ENCODE measurements around the gene EFEMP2. TPM values are rescaled to one million over a fixed set of nuclear protein-coding genes. Genes with fewer than 3 reads are reported as not detected.

EFEMP2 gene
- total RNA-seq, 1 donor from 2014 or later: 35.0 TPM

DNA sequence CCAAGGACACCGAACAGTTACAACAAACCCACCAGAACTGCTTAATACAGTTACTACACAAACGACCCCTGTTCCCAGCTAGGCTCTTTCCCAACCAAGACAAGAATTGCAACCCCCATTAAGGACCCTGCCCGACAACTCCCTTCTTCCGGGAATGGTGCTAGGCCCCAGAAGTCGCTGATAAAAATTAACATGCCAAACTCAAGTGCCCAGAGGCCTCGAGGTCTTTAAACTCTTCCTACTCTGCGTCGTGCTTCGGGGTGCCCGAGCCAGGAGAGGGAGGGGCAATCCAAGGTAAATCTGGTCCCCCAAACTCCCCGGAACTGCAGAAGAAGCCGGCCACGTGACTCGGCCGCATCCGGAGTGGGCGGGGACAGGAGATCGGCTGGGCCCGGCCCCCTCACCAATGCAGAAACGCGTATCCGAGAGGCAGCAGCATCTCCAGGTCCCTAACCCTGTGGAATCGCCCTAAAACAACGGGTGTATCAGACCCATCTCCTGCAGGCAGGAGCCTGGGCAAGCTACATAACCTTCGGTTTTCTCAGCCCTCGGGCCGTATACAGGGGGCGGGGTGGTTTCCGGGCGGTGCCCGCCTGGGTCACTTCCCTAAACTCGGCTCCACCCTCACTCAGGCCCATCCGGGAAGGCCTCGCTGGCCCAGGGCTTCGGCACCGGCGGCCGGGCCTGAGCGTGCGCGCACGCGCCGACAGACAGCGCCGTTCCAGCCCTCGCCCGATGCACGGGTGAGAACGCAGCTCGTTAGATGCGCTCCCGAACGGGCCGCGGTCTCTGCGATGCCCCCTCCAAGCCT is 15.7 kb downstream of the EFEMP2 start:
- no peaks in the 10 kb centered on the region for H3K9me3 ChIP-seq (ENCODE audit: control insufficient read depth in 3 of 3, low read length in 3 of 3)
- peaks cover 43 to 46% (median 46%) of the 10 kb centered on the region in 3 donors for H3K36me3 ChIP-seq (ENCODE audit: control insufficient read depth in 3 of 3, insufficient read depth in 3 of 3, low read length in 3 of 3)
- H3K27ac ChIP-seq (ENCODE audit: low read depth, low read length): peak overlapping the region; percentile 95
- peak overlapping the region; percentile 91 to 95 (median 93) for H3K4me3 ChIP-seq (ENCODE audit: low read length in 3 of 3)
- peaks cover 39 to 54% (median 50%) of the 10 kb centered on the region in 3 donors for H3K4me1 ChIP-seq (ENCODE audit: control insufficient read depth in 3 of 3, insufficient read depth in 3 of 3, low read length in 3 of 3)
- peak overlapping the region; percentile 82 to 91 (median 84) for H3K9ac ChIP-seq (ENCODE audit: low read depth in 1 of 3, low read length in 3 of 3)
- H3K27me3 ChIP-seq (ENCODE audit: control insufficient read depth in 3 of 3, insufficient read depth in 3 of 3, low read length in 3 of 3): no peaks in the 10 kb centered on the region

DNA sequence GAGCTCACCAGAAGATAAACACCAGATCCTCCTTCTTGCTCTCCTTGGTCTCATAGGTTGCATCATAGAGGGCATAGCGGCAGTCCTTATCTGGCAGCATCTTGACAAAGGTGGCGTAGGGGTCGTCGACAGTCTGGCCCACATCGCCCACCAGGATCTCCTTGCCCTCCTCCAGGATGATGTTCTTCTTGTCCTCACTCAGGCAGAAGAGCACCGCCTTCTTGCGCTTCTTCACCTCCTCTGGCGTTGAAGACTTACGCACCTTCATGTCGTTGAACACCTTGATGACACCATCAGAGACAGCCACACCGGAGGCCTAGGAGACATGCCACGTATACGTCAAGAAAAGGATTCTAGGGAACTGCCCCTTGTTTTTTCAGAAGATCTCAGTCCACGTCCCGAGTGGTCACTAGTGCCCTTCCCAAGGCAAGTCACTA is 16.7 kb downstream of the EFEMP2 start:
- no peaks in the 10 kb centered on the region for H3K27me3 ChIP-seq (ENCODE audit: control insufficient read depth in 3 of 3, insufficient read depth in 3 of 3, low read length in 3 of 3)
- peaks cover 46 to 52% (median 50%) of the 10 kb centered on the region in 3 donors for H3K36me3 ChIP-seq (ENCODE audit: control insufficient read depth in 3 of 3, insufficient read depth in 3 of 3, low read length in 3 of 3)
- no peak overlapping the region for H3K27ac ChIP-seq (ENCODE audit: low read depth, low read length)
- peak overlapping the region; percentile 41 to 95 (median 93) for H3K4me3 ChIP-seq (ENCODE audit: low read length in 3 of 3)
- H3K9ac ChIP-seq (ENCODE audit: low read depth in 1 of 3, low read length in 3 of 3): peak overlapping the region; percentile 82 to 91 (median 84)
- peaks cover 29 to 44% (median 40%) of the 10 kb centered on the region in 3 donors for H3K4me1 ChIP-seq (ENCODE audit: control insufficient read depth in 3 of 3, insufficient read depth in 3 of 3, low read length in 3 of 3)
- H3K9me3 ChIP-seq (ENCODE audit: control insufficient read depth in 3 of 3, low read length in 3 of 3): peaks cover 0 to 5% (median 0%) of the 10 kb centered on the region in 3 donors

DNA sequence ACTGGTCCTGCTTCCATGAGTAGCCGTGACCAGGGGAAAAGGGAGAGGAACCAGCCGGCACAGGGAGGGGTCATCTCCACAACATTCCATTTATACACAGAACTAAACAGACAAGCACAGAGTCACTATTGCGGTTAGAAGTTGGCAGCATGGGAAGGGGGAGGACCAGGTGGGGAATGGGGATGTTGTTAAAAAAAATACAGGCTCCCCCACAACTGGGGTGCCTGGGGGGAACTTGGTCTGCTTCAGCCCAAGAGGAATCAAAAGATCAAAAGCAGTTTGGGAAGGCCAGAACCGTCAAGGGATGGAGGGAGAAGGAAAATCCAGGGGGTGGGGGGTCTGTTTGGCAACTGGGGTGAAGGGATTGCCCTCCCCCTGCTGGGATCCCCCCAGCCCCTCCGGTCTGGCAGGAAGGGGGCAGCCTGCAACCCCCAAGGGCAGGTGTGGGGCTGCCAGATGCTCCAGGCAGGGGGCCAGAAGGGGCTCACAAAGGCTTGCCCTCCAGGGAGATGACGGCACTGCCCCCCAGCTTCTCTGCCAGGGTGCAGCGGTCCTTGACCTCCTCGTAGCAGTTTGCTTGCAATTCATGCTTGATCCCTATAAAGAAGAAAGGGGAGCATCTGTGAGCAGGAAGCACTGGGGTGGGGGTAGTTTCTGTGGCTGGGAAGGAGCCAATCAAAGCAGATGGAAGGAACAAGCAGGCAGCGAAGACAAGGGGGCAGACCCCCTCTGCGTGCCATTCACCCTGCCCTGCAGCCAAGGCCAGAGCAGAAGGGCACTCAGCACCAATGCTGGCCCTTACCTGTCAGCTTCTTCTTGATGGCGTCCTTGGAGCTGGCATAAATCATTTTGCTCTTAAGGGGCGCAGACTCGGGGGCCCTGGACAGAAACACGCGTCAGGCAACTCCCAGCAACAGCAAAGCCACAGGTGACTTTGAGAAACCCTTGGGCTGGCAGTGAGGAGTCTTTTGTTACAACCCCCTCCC is 17.5 kb downstream of the EFEMP2 start:
- peaks cover 27 to 41% (median 37%) of the 10 kb centered on the region in 3 donors for H3K4me1 ChIP-seq (ENCODE audit: control insufficient read depth in 3 of 3, insufficient read depth in 3 of 3, low read length in 3 of 3)
- no peak overlapping the region for H3K27ac ChIP-seq (ENCODE audit: low read depth, low read length)
- H3K27me3 ChIP-seq (ENCODE audit: control insufficient read depth in 3 of 3, insufficient read depth in 3 of 3, low read length in 3 of 3): no peaks in the 10 kb centered on the region
- H3K9me3 ChIP-seq (ENCODE audit: control insufficient read depth in 3 of 3, low read length in 3 of 3): peaks cover 0 to 5% (median 0%) of the 10 kb centered on the region in 3 donors
- H3K9ac ChIP-seq (ENCODE audit: low read depth in 1 of 3, low read length in 3 of 3): peak overlapping the region in 1 of 3 donors; percentile 25
- peaks cover 47 to 55% (median 52%) of the 10 kb centered on the region in 3 donors for H3K36me3 ChIP-seq (ENCODE audit: control insufficient read depth in 3 of 3, insufficient read depth in 3 of 3, low read length in 3 of 3)
- H3K4me3 ChIP-seq (ENCODE audit: low read length in 3 of 3): no peak overlapping the region

DNA sequence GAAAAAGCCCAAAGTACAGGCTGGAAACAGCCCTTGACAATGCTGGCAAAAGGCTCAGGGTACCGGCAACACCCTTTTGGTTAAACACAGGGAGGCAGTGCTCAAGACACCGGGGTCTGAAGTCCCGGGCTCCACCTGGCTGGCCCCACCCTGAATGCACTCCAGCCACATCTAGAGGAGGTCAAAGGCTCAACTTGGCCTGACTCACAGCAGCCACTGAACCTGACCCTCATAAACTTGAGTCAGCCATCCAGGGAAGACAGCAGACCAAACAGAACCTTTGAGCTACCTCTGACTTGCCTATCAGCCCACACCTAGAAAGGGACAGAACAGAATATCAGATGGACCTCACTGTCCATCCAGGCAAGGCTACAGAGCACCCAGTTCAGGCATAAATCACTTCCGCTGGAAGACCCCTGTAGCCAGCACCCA is 18.4 kb downstream of the EFEMP2 start:
- Histone ChIP-seq H3K27ac (ENCODE audit: low read depth, low read length) (no peak overlapping the region), H3K36me3 (ENCODE audit: control insufficient read depth in 3 of 3, insufficient read depth in 3 of 3, low read length in 3 of 3) (peaks cover 47 to 55% (median 52%) of the 10 kb centered on the region in 3 donors), H3K4me3 (ENCODE audit: low read length in 3 of 3) (no peak overlapping the region), H3K27me3 (ENCODE audit: control insufficient read depth in 3 of 3, insufficient read depth in 3 of 3, low read length in 3 of 3) (no peaks in the 10 kb centered on the region), H3K9ac (ENCODE audit: low read depth in 1 of 3, low read length in 3 of 3) (no peak overlapping the region), H3K4me1 (ENCODE audit: control insufficient read depth in 3 of 3, insufficient read depth in 3 of 3, low read length in 3 of 3) (peaks cover 21 to 32% (median 32%) of the 10 kb centered on the region in 3 donors), H3K9me3 (ENCODE audit: control insufficient read depth in 3 of 3, low read length in 3 of 3) (peaks cover 0 to 5% (median 0%) of the 10 kb centered on the region in 3 donors)

DNA sequence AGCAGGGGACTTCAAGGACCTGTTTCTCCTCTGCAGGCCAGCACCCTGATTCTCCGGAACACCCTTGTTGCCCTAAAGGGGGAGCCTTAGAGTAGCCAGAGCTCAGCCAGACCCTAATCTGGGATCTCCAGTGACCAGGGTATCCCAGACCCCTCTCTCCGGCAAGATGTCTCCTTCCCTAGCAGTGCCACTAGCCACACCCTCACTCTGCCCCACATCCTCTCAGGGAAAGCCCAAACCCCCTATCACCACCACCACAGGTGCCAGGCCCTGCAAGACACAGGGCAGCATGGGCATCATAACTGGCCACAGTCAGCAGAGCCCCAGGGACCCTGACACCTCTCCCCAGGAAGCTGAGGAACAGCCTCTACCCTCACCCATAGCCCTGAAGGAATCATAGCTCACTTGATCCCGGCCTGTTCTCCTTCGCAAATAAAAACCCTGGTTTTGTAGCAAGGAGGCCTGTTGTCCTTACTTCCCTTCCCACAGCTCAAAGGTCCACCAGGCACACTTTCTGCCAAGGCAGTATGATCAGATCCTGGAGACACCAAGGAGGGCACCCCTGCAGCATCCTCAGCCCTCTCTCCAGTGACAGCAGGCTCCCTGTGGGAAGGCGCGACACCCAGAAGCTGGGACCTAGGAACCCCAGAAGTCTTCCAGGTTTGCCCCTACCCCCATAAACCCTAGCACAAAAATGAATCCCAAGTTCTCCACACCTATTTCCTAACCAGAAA is 19.2 kb downstream of the EFEMP2 start:
- Histone ChIP-seq H3K4me3 (ENCODE audit: low read length in 3 of 3) (no peak overlapping the region), H3K27ac (ENCODE audit: low read depth, low read length) (no peak overlapping the region), H3K9me3 (ENCODE audit: control insufficient read depth in 3 of 3, low read length in 3 of 3) (peaks cover 0 to 5% (median 0%) of the 10 kb centered on the region in 3 donors), H3K4me1 (ENCODE audit: control insufficient read depth in 3 of 3, insufficient read depth in 3 of 3, low read length in 3 of 3) (peaks cover 17 to 29% (median 24%) of the 10 kb centered on the region in 3 donors), H3K36me3 (ENCODE audit: control insufficient read depth in 3 of 3, insufficient read depth in 3 of 3, low read length in 3 of 3) (peaks cover 47 to 55% (median 52%) of the 10 kb centered on the region in 3 donors), H3K27me3 (ENCODE audit: control insufficient read depth in 3 of 3, insufficient read depth in 3 of 3, low read length in 3 of 3) (no peaks in the 10 kb centered on the region), H3K9ac (ENCODE audit: low read depth in 1 of 3, low read length in 3 of 3) (no peak overlapping the region)

DNA sequence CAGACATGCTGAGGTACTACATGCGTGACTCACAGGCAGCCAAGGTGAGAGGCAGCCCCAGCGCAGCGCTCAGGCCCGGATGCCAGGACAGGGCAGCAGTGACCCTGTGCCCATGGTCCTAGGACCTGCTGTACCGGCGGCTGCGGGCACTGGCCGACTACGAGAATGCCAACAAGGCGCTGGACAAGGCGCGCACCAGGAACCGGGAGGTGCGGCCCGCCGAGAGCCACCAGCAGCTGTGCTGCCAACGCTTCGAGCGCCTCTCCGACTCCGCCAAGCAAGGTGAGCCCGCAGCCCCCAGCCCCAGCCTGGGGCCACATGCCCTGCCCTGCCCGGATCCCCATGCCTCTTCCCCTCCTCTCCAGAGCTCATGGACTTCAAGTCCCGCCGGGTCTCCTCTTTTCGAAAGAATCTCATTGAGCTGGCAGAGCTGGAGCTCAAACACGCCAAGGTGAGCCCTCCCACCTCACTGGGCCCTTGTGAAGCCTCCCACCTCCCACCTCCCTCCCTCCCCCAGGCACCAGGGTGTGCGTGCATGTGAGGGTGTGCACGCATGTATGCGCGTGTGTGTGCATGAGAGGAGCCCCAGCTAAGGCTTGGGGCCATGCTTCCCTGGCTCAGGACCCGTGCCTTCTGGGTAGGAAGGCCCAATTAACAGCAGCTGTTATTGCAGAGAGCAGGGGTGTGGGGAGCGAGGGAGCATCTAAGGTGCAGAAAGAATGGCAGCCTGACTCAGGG is 19.9 kb downstream of the EFEMP2 start:
- Histone ChIP-seq H3K9me3 (ENCODE audit: control insufficient read depth in 3 of 3, low read length in 3 of 3) (peaks cover 0 to 5% (median 0%) of the 10 kb centered on the region in 3 donors), H3K9ac (ENCODE audit: low read depth in 1 of 3, low read length in 3 of 3) (no peak overlapping the region), H3K4me3 (ENCODE audit: low read length in 3 of 3) (no peak overlapping the region), H3K36me3 (ENCODE audit: control insufficient read depth in 3 of 3, insufficient read depth in 3 of 3, low read length in 3 of 3) (peaks cover 47 to 55% (median 52%) of the 10 kb centered on the region in 3 donors), H3K27me3 (ENCODE audit: control insufficient read depth in 3 of 3, insufficient read depth in 3 of 3, low read length in 3 of 3) (no peaks in the 10 kb centered on the region), H3K27ac (ENCODE audit: low read depth, low read length) (no peak overlapping the region), H3K4me1 (ENCODE audit: control insufficient read depth in 3 of 3, insufficient read depth in 3 of 3, low read length in 3 of 3) (peaks cover 17 to 29% (median 24%) of the 10 kb centered on the region in 3 donors)

DNA sequence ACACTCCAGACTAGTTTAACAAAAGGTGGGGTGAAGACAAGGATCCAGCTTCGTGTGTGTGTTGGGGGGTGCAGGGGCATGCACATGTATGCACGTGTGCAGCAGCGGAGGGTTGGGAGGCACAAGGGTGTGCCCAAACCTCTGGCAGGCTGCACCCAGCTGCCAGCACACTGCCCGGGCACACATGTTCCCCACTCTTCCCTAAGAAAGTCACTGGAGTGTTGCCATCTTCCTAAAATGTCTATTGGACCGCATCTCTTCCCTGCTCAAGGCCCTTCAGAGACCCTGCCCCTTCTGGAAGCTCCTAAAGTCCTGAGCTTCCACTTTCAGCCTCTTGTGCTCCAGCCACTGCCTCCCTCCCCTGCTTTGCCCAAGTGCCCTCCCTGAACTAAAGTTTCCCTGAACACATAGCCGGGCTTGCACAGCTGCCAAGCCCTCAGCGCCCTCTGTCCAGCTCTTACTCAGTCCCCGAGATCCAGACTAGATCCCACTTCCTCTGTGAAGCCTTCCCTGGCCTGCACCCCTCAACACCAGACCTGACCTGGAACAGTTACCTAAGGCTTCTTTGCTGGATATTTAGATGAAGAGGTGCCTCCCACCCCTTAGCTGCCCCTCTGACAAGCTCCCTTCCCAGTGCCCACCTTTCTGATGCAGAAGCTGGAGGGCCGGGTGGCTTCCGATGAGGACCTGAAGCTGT is 20.6 kb downstream of the EFEMP2 start:
- Histone ChIP-seq H3K36me3 (ENCODE audit: control insufficient read depth in 3 of 3, insufficient read depth in 3 of 3, low read length in 3 of 3) (peaks cover 47 to 55% (median 52%) of the 10 kb centered on the region in 3 donors), H3K27me3 (ENCODE audit: control insufficient read depth in 3 of 3, insufficient read depth in 3 of 3, low read length in 3 of 3) (no peaks in the 10 kb centered on the region), H3K4me1 (ENCODE audit: control insufficient read depth in 3 of 3, insufficient read depth in 3 of 3, low read length in 3 of 3) (peaks cover 16 to 24% (median 21%) of the 10 kb centered on the region in 3 donors), H3K9me3 (ENCODE audit: control insufficient read depth in 3 of 3, low read length in 3 of 3) (peaks cover 0 to 5% (median 0%) of the 10 kb centered on the region in 3 donors), H3K27ac (ENCODE audit: low read depth, low read length) (no peak overlapping the region), H3K9ac (ENCODE audit: low read depth in 1 of 3, low read length in 3 of 3) (no peak overlapping the region), H3K4me3 (ENCODE audit: low read length in 3 of 3) (no peak overlapping the region)

DNA sequence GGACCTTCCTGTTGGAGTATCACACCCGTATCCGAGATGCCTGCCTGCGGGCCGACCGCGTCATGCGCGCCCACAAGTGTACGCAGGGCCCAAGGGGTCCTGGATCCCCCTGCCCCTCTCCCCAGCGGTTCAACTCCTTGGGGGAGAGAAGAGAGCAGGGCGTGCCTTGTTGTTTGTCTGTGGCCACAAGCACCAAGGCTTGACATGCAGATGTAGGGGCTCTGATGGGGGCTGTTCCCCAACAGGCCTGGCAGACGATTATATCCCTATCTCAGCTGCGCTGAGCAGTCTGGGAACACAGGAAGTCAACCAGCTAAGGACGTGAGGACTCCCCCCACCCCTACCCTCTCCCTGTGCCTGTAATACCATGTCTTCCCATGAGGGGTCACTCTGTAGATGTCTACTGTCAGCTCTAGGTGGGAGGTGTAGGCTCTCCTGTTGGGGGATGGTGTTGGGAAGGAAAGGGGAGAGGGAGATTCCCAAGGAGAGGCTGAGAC is 21.5 kb downstream of the EFEMP2 start:
- Histone ChIP-seq H3K9me3 (ENCODE audit: control insufficient read depth in 3 of 3, low read length in 3 of 3) (peaks cover 0 to 5% (median 0%) of the 10 kb centered on the region in 3 donors), H3K4me3 (ENCODE audit: low read length in 3 of 3) (no peak overlapping the region), H3K27me3 (ENCODE audit: control insufficient read depth in 3 of 3, insufficient read depth in 3 of 3, low read length in 3 of 3) (no peaks in the 10 kb centered on the region), H3K4me1 (ENCODE audit: control insufficient read depth in 3 of 3, insufficient read depth in 3 of 3, low read length in 3 of 3) (peaks cover 8 to 15% (median 13%) of the 10 kb centered on the region in 3 donors), H3K9ac (ENCODE audit: low read depth in 1 of 3, low read length in 3 of 3) (no peak overlapping the region), H3K36me3 (ENCODE audit: control insufficient read depth in 3 of 3, insufficient read depth in 3 of 3, low read length in 3 of 3) (peaks cover 46 to 54% (median 50%) of the 10 kb centered on the region in 3 donors), H3K27ac (ENCODE audit: low read depth, low read length) (no peak overlapping the region)
